GM13977 (cell line): ENCODE measurements around the gene USP22.
"Not testable (repeated sequence)": the region's sequence is repeated elsewhere in the genome, so short reads cannot be mapped to it uniquely, and the experiment has no call there.

Experiments used
- DNase-seq: peaks from one replicate; pipeline ENCODE4 v3.0.0; 2012; ENCODE audit warnings: low spot score
- CTCF ChIP-seq: IDR thresholded peaks from 2 replicates; pipeline ENCODE4 v1.5.1; 2012; ENCODE audit warnings: mild to moderate bottlenecking, control low read depth; ENCODE audit not compliant: insufficient read depth; ENCODE audit errors: extremely low read depth, missing control alignments
- in situ Hi-C: fragments of 300-500 bp; cut with MboI; formaldehyde crosslinking; loops from one replicate; pipeline ENCODE4 v1.12.0; 2022; ENCODE audit warnings: low sequenced_read_pairs, low pct_unique_long_range_greater_than_20kb, mixed read lengths, inconsistent platforms; ENCODE audit not compliant: unreplicated experiment

The USP22 gene

GRCh38 chr17:21072745-21073197, 30.0 kb upstream of the USP22 start:
- in situ Hi-C loops, result no loop called here
- no peak for TF ChIP-seq CTCF
- no peak for DNase-seq

- TF ChIP-seq CTCF, result no peak
- DNase-seq, result no peak
- in situ Hi-C loops, result no loop called here
Measured at GRCh38 chr17:21066394-21066793, 23.6 kb upstream of the USP22 start.

GRCh38 chr17:21061971-21062526, 19.2 kb upstream of the USP22 start:
- DNase-seq, result peak; percentile 53
- in situ Hi-C loops, result no loop called here
- peak; percentile 12 for TF ChIP-seq CTCF

- in situ Hi-C loops, result no loop called here
- DNase-seq, result no peak
- no peak for TF ChIP-seq CTCF
Measured at GRCh38 chr17:21061158-21061835, 18.5 kb upstream of the USP22 start.

- no peak for DNase-seq
- in situ Hi-C loops, result no loop called here
- no peak for TF ChIP-seq CTCF
Measured at GRCh38 chr17:21059761-21060160, 16.9 kb upstream of the USP22 start.

GRCh38 chr17:21058098-21058893, 15.5 kb upstream of the USP22 start:
- no peak for DNase-seq
- TF ChIP-seq CTCF, result no peak
- in situ Hi-C loops, result no loop called here

GRCh38 chr17:21053056-21053455, 10.2 kb upstream of the USP22 start:
- in situ Hi-C loops, DNase-seq: not testable (repeated sequence)
